ENCODE results near the gene RIMKLA.

- TF ChIP-seq POLR2AphosphoS5 (IDR thresholded peaks at IDR 0.05; ENCODE audit: insufficient read depth, low read depth, low read length) (no peak), GATA2 (IDR thresholded peaks at IDR 0.05; ENCODE audit: insufficient read depth, insufficient read length, low read depth, low read length) (no peak), CTCF (IDR thresholded peaks at IDR 0.05; ENCODE audit: extremely low read depth in 1 of 2, insufficient read depth in 1 of 2, low read depth in 1 of 2, low read length in 2 of 2) (no peak), POLR2A (IDR thresholded peaks at IDR 0.05; ENCODE audit: low read depth, low read length) (no peak), EZH2 (IDR thresholded peaks at IDR 0.05; ENCODE audit: borderline replicate concordance, low read depth, low read length, severe bottlenecking) (no peak), MAX (IDR thresholded peaks at IDR 0.05; ENCODE audit: insufficient read depth, insufficient read length) (no peak), JUN (IDR thresholded peaks at IDR 0.05; ENCODE audit: borderline replicate concordance, insufficient read depth, insufficient read length, low read depth) (no peak), MYC (IDR thresholded peaks at IDR 0.05; ENCODE audit: low read depth, low read length) (no peak)
Observed at GRCh38 chr1:42461196-42461595, 80.6 kb downstream of the RIMKLA start.
